Hepatocyte (in vitro differentiated cells): ENCODE data around the gene PTPRE. TPM values are rescaled to one million over a fixed set of nuclear protein-coding genes. Genes with fewer than 3 reads are reported as not detected.
"Not testable (repeated sequence)": the region's sequence is repeated elsewhere in the genome, so short reads cannot be mapped to it uniquely, and the experiment has no call there.

Experiments
- DNase-seq: peaks from one replicate; pipeline ENCODE4 v3.0.0-alpha.2; 2016; ENCODE audit warnings: low spot score
- H2AFZ ChIP-seq: fragments of 200-600 bp; sonication (generic); 2 replicates; pipeline ENCODE4 v1.6.0; 2016; ENCODE audit warnings: antibody characterized with exemption, mild to moderate bottlenecking
- H3K27ac ChIP-seq: fragments of 200-600 bp; sonication (generic); 2 replicates; pipeline ENCODE4 v1.5.1; 2016; ENCODE audit warnings: mild to moderate bottlenecking
- H3K27me3 ChIP-seq: fragments of 200-600 bp; sonication (generic); 2 replicates; pipeline ENCODE4 v1.6.1; 2016
- H3K36me3 ChIP-seq: fragments of 200-600 bp; sonication (generic); replicated peaks from 2 replicates; pipeline ENCODE4 v1.5.1; 2016; ENCODE audit warnings: low read depth; ENCODE audit not compliant: insufficient read depth
- H3K4me1 ChIP-seq: fragments of 200-600 bp; sonication (generic); 2 replicates; pipeline ENCODE4 v1.5.1; 2016; ENCODE audit warnings: mild to moderate bottlenecking, moderate library complexity; ENCODE audit not compliant: insufficient read depth
- H3K4me2 ChIP-seq: fragments of 200-600 bp; sonication (generic); 2 replicates; pipeline ENCODE4 v1.6.0; 2016
- H3K4me3 ChIP-seq: fragments of 200-600 bp; sonication (generic); 2 replicates; pipeline ENCODE4 v1.5.1; 2016; ENCODE audit warnings: mild to moderate bottlenecking
- H3K79me2 ChIP-seq: fragments of 200-600 bp; sonication (generic); 2 replicates; pipeline ENCODE4 v1.6.0; 2017; ENCODE audit warnings: mild to moderate bottlenecking
- H3K9me2 ChIP-seq: fragments of 200-600 bp; sonication (generic); replicated peaks from 2 replicates; pipeline ENCODE4 v1.6.0; 2017; ENCODE audit warnings: mild to moderate bottlenecking; ENCODE audit not compliant: insufficient read depth
- H3K9me3 ChIP-seq: fragments of 200-600 bp; sonication (generic); 2 replicates; pipeline ENCODE4 v1.5.1; 2016; ENCODE audit warnings: low read depth, mild to moderate bottlenecking
- H4K20me1 ChIP-seq: fragments of 200-600 bp; sonication (generic); 2 replicates; pipeline ENCODE4 v1.6.0; 2016; ENCODE audit warnings: mild to moderate bottlenecking; ENCODE audit not compliant: insufficient read depth, poor library complexity, severe bottlenecking
- CTCF ChIP-seq: fragments of 200-600 bp; sonication (generic); IDR thresholded peaks from 2 replicates; pipeline ENCODE4 v1.5.1; 2016; ENCODE audit warnings: antibody characterized with exemption, mild to moderate bottlenecking; ENCODE audit not compliant: poor library complexity
- EZH2 ChIP-seq: fragments of 200-600 bp; sonication (generic); IDR thresholded peaks from 2 replicates; pipeline ENCODE4 v1.6.1; 2016; ENCODE audit warnings: antibody characterized with exemption, mild to moderate bottlenecking, borderline replicate concordance
- EZH2phosphoT487 ChIP-seq: fragments of 200-600 bp; sonication (generic); IDR thresholded peaks from one replicate; pipeline ENCODE4 v1.6.1; 2018; ENCODE audit warnings: antibody characterized with exemption, mild to moderate bottlenecking, low read depth, moderate library complexity; ENCODE audit not compliant: unreplicated experiment, severe bottlenecking
- WGBS: methylation state at CpG from one replicate; pipeline ENCODE4 v1.1.6; 2016; ENCODE audit warnings: low lambda C conversion rate; ENCODE audit errors: missing lambda C conversion rate; 5-methylcytosine and 5-hydroxymethylcytosine counted together
- polyA plus RNA-seq: library from polyadenylated mRNA; unstranded; fragments of >200 nt; fragmentation: Nextera tagmentation; extraction: Ambion mirVana; gene quantifications from 2 replicates; pipeline ENCODE4 v1.2.1, GENCODE V29; 2016
- total RNA-seq: library from RNA; depleted of rRNA; stranded (reverse); fragments of >200 nt; gene quantifications from 2 replicates; pipeline ENCODE4 v1.2.3, GENCODE V29; 2014

The PTPRE gene
- total and polyA plus RNA-seq, 2 experiments from 2014 or later, result 3.2 to 10.1 TPM

DNA sequence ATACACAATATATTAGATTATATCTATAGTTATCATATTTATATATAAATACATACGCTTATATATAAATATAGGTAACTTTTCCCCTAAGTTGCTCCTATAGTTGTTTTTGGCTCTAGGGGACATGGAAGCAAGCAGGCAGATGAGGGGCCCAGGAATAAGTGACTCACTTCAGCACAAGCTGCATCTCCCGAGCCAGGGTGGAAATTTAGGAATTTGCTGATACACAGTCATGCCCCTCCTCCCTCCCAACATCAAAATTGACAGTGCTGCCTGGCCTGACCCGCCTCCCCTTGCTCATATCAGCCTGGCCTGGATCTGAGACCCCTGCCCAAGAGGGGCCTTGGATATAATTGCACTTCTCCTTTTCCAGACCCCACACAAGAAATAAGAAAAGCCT is 185.6 kb downstream of the PTPRE start:
- Histone ChIP-seq H3K79me2 (no peaks in the 10 kb centered on the region), H3K4me3 (no peak overlapping the region), H3K4me2 (no peak overlapping the region), H3K27me3 (peaks cover 6% of the 10 kb centered on the region), H4K20me1 (no peaks in the 10 kb centered on the region), H3K27ac (no peak overlapping the region), H3K9me3 (no peaks in the 10 kb centered on the region), H3K9me2 (no peaks in the 10 kb centered on the region), H3K36me3 (no peaks in the 10 kb centered on the region), H2AFZ (no peak overlapping the region), H3K4me1 (peaks cover 8% of the 10 kb centered on the region)
- 84% methylated on average over 3 of the region's 3 CpGs for WGBS
- TF ChIP-seq EZH2phosphoT487 (no peak), CTCF (no peak)
- DNase-seq, result no peak

DNA sequence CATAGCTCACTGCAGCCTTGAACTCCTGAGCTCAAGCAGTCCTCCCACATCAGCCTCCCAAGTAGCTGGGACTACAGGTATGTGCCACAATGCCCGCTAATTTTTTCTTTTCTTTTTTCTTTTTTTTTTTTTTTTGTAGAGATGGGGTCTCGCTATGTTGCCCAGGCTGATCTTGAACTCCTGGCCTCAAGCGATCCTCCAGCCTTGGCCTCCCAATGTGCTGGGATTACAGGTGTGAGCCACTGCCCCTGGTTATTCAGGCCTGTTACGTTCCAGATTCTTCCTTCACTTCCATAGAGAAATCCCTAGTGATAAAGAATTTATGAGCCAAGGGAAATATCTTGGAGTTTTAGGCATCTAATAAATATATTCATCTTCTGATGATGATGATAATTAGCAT is 187.7 kb downstream of the PTPRE start:
- not testable (repeated sequence) for H3K4me1 ChIP-seq, DNase-seq, H3K27me3 ChIP-seq, H3K4me2 ChIP-seq, H4K20me1 ChIP-seq, H3K36me3 ChIP-seq, H3K27ac ChIP-seq, H3K79me2 ChIP-seq, H3K9me3 ChIP-seq, H3K4me3 ChIP-seq, H2AFZ ChIP-seq, H3K9me2 ChIP-seq
- WGBS, result 95% methylated on average over 4 of the region's 4 CpGs

DNA sequence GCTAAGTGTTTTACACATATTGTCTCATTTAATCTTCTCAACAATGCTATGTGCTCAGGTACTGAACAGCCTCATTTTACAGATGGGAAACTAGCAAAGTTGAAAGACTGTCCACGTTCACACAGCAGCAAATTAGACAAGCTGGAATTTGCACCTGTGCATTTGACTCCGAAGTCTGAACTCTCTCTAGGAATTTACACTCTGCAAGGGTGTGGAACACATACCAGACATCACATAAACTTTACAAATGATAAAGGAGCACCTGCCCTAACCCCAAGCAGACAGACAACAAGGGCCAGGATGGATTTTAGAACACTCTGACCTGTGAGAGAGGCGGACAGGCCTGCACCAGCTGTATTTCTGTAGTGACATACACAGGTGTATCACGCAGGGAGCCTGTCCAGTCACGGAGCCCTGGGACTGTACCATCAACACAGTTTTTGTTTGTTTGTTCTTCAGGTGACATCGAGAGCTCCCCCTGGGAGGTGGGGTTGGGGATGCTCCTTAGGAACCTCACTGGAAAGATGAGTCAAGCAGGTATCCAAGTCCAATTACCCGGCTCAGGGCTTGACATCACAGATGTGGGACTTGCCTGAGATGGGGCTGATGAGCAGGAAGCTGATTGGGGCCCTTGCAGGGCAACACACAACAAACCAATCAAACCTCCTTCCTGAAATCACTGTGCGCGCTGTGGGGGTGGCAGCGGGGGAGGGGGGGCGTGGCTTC is 188.3 kb downstream of the PTPRE start:
- Histone ChIP-seq H3K4me2 (no peak overlapping the region), H3K9me2 (no peaks in the 10 kb centered on the region), H3K4me1 (peaks cover 8% of the 10 kb centered on the region), H3K9me3 (no peaks in the 10 kb centered on the region), H3K27me3 (no peaks in the 10 kb centered on the region), H4K20me1 (no peaks in the 10 kb centered on the region), H3K36me3 (no peaks in the 10 kb centered on the region), H3K4me3 (no peak overlapping the region), H2AFZ (no peak overlapping the region), H3K79me2 (no peaks in the 10 kb centered on the region), H3K27ac (no peak overlapping the region)
- no peak for TF ChIP-seq CTCF
- no peak for TF ChIP-seq EZH2
- TF ChIP-seq EZH2phosphoT487, result no peak
- DNase-seq, result peak; percentile 39
- 81% methylated on average over 11 of the region's 11 CpGs for WGBS

- Histone ChIP-seq H3K4me2 (no peak overlapping the region), H3K79me2 (no peaks in the 10 kb centered on the region), H3K4me3 (no peak overlapping the region), H3K36me3 (no peaks in the 10 kb centered on the region), H3K9me2 (no peaks in the 10 kb centered on the region), H4K20me1 (no peaks in the 10 kb centered on the region), H3K27ac (no peak overlapping the region), H2AFZ (no peak overlapping the region), H3K4me1 (peaks cover 8% of the 10 kb centered on the region), H3K9me3 (no peaks in the 10 kb centered on the region), H3K27me3 (no peaks in the 10 kb centered on the region)
- WGBS, result 84% methylated on average over 11 of the region's 11 CpGs
- DNase-seq, result no peak
- TF ChIP-seq EZH2phosphoT487 (no peak), EZH2 (no peak), CTCF (no peak)
Observed at GRCh38 chr10:128095753-128096469, 189.0 kb downstream of the PTPRE start.
